ENCODE data around the gene SMIM33. TPM values are rescaled to one million over a fixed set of nuclear protein-coding genes. Genes with fewer than 3 reads are reported as not detected.
"Not testable (repeated sequence)": the region's sequence is repeated elsewhere in the genome, so short reads cannot be mapped to it uniquely, and the experiment has no call there.

Gene SMIM33
- total RNA-seq, 2 donors from 2014 or later: not detected

GRCh38 chr5:139431706-139432105 lies 39.1 kb upstream of the SMIM33 start:
- Histone ChIP-seq H3K9me3 (no peaks in the 10 kb centered on the region), H3K4me1 (ENCODE audit: control insufficient read depth in 1 of 2, low read depth in 2 of 2) (peaks cover 0 to 3% of the 10 kb centered on the region in 2 donors), H3K27ac (no peak overlapping the region), H3K4me3 (no peak overlapping the region), H3K27me3 (replicated peaks; ENCODE audit: insufficient read depth) (no peaks in the 10 kb centered on the region), H3K36me3 (peaks cover 14% of the 10 kb centered on the region)
- DNase-seq (ENCODE audit: low spot score) (no peak), ATAC-seq (ENCODE audit: insufficient number of reproducible peaks, low FRiP score, low read depth) (no peak)
- TF ChIP-seq CTCF (IDR thresholded peaks at IDR 0.05): no peak

GRCh38 chr5:139435676-139436075 lies 35.1 kb upstream of the SMIM33 start:
- no peak for DNase-seq (ENCODE audit: low spot score)

DNA sequence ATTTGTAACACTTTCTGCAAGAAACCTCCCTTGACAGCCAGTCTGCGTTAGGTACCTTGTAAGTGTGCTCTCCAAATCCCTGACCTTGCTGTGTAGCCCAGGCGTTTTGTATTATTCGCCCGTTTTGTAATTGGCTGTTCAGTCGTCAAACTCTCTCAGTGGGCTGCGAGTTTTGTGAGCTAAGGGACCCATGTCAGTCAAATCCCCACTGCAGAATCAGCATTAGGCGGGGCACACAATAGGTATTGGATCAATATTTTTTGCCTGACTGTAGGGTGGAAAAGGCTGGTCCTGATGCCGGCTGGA lies 32.1 kb upstream of the SMIM33 start:
- H3K4me3 ChIP-seq: peak overlapping the region; percentile 98
- no peaks in the 10 kb centered on the region for H3K9me3 ChIP-seq
- peak overlapping the region; percentile 98 to 99 for H3K27ac ChIP-seq
- H3K27me3 ChIP-seq (replicated peaks; ENCODE audit: insufficient read depth): no peaks in the 10 kb centered on the region
- DNase-seq (ENCODE audit: low spot score) (no peak), ATAC-seq (ENCODE audit: insufficient number of reproducible peaks, low FRiP score, low read depth) (no peak)
- peaks cover 4 to 12% of the 10 kb centered on the region in 2 donors for H3K4me1 ChIP-seq (ENCODE audit: control insufficient read depth in 1 of 2, low read depth in 2 of 2)
- H3K36me3 ChIP-seq: peaks cover 4% of the 10 kb centered on the region
- TF ChIP-seq CTCF (IDR thresholded peaks at IDR 0.05): no peak

More at GRCh38 chr5:139435676-139436075, 35.1 kb upstream of the SMIM33 start:
- no peaks in the 10 kb centered on the region for H3K27me3 ChIP-seq (replicated peaks; ENCODE audit: insufficient read depth)
- ATAC-seq (ENCODE audit: insufficient number of reproducible peaks, low FRiP score, low read depth): no peak
- no peaks in the 10 kb centered on the region for H3K9me3 ChIP-seq
- H3K27ac ChIP-seq: no peak overlapping the region
- H3K36me3 ChIP-seq: peaks cover 4% of the 10 kb centered on the region
- no peak overlapping the region for H3K4me3 ChIP-seq
- no peak for TF ChIP-seq CTCF (IDR thresholded peaks at IDR 0.05)
- peaks cover 4 to 12% of the 10 kb centered on the region in 2 donors for H3K4me1 ChIP-seq (ENCODE audit: control insufficient read depth in 1 of 2, low read depth in 2 of 2)

GRCh38 chr5:139439013-139439903 lies 31.5 kb upstream of the SMIM33 start, which contains the start of gene DNAJC18:
Gene DNAJC18 (minus strand): TSS chr5:139439525. CDS start chr5:139439445, 80 bp downstream.
- peak within 1 kb of the TSS; percentile 98 for H3K4me3 ChIP-seq
- no peaks in the 10 kb centered on the region for H3K9me3 ChIP-seq
- peak; percentile 91 for DNase-seq (ENCODE audit: low spot score)
- H3K4me1 ChIP-seq (ENCODE audit: control insufficient read depth in 1 of 2, low read depth in 2 of 2): peaks cover 4 to 12% of the 10 kb centered on the region in 2 donors
- TF ChIP-seq CTCF (IDR thresholded peaks at IDR 0.05): no peak
- peaks cover 4% of the 10 kb centered on the region for H3K36me3 ChIP-seq
- peak within 1 kb of the TSS; percentile 98 to 99 for H3K27ac ChIP-seq
- no peaks in the 10 kb centered on the region for H3K27me3 ChIP-seq (replicated peaks; ENCODE audit: insufficient read depth)
- ATAC-seq (ENCODE audit: insufficient number of reproducible peaks, low FRiP score, low read depth): peak; percentile 96

DNA sequence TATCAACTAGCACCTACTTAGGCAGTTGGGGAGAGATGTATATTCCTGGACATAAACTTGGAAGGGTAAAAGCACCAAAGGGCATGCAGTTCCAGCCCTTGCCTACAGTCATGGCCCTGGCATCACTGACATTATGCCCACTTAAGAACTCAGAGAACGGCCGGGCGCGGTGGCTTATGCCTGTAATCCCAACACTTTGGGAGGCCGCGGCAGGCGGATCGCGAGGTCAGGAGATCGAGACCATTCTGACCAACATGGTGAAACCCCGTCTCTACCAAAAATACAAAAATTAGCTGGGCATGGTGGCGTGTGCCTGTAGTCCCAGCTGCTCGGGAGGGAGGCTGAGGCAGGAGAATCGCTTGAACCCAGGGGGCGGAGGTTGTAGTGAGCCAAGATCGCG lies 30.4 kb upstream of the SMIM33 start:
- H3K27ac ChIP-seq; H3K4me3 ChIP-seq; H3K36me3 ChIP-seq; DNase-seq (ENCODE audit: low spot score); H3K27me3 ChIP-seq (replicated peaks; ENCODE audit: insufficient read depth); H3K9me3 ChIP-seq; ATAC-seq (ENCODE audit: insufficient number of reproducible peaks, low FRiP score, low read depth): not testable (repeated sequence)
- peaks cover 4 to 12% of the 10 kb centered on the region in 2 donors for H3K4me1 ChIP-seq (ENCODE audit: control insufficient read depth in 1 of 2, low read depth in 2 of 2)

Measured in thoracic aorta (tissue), 2 donors.